ENCODE results near the gene OR10G6.

GRCh38 chr11:123956752-123957151 lies 38.2 kb downstream of the OR10G6 start:
- no peak for TF ChIP-seq CTCF (IDR thresholded peaks at IDR 0.05)
- no peak for TF ChIP-seq TCF7L2 (IDR thresholded peaks at IDR 0.05; ENCODE audit: low read depth, low read length)
- TF ChIP-seq POLR2AphosphoS5 (IDR thresholded peaks at IDR 0.05; ENCODE audit: low read depth, low read length), result no peak

Measured in Panc1 (cell line).